Activated CD8-positive, alpha-beta memory T cell treated with anti-CD3 and anti-CD28 coated beads, Interleukin-2, amount 50 U/mL, for 1 hour (primary cell): ENCODE results near the gene CYP1B1.
"Not testable (repeated sequence)": the region's sequence is repeated elsewhere in the genome, so short reads cannot be mapped to it uniquely, and the experiment has no call there.

ENCODE experiments used
- DNase-seq: peaks from one replicate; pipeline ENCODE4 v3.0.0-alpha.2; 2020; ENCODE audit errors: extremely low read depth

Gene CYP1B1

DNA sequence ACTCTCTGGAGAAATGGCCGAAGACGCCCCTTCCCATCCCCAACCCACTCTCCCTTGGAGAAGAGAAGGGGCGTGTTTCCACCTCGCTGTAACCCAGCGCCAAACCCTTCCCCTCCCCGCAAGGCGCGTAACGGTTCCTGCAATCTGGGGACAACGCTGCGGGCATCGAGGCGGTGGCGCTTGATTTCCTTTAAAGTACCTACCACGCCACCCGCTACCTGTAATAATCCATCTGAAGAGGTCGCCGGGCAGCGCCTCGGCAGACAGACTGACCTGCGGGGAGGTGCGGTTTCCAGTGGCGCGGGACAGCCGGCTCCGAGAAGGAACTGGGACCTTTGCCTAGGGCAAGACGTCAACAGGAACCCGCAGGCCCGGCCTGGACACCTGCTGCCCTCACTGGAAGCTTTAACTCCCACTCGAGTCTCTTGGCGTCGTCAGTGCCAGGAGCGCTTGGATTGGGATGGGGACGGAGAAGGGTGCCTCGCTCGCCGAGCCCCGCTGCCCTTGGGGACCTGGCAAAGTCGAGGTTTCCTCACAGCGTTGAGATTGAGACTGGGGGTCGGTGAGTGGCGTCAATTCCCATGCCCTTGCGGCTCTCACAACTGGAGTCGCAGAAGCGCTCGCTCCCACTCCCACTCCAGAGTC is at the start of gene CYP1B1:
Gene CYP1B1, minus strand, starts transcription at position 645 of the 645 bp plus-strand sequence. CDS start 763 bp downstream, outside the sequence.
- DNase-seq = no peak

DNA sequence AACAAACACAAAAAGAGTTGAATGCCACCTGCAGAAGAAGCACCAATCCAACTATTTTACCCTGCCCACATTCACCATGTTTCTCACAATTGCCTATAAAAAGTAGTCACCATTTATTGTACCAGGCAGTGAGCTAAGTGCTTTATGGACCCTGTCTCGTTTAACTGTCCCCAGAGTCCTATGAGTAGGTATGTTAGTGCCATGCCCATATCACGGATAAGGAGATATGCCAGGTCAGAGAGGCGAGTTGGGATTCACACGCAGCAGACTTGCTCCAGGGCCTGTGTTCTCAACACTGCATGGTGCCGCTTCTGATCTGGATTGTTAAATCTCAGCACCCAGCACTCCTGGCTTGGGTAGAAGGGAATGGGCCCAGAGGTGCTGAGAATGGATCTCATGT is 49.1 kb upstream of the CYP1B1 start:
- no peak for DNase-seq

DNA sequence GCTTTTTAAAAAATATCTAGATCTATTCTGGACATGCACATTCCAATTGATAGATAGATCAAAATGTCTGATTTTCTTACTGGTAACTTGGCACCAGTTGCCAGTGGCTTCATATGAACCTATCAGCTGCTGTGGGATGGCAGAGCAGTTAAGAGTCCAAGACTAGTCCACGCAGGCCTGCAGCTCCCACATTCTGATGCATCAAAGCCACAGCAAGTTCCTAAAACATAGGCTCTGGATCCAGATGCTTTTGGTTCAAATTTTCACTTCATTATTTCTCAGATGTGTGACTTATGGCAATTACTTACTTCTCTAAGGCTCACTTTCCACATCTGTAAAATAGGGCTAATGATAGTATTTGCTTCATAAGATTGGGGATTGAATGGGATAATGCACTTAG is 48.0 kb upstream of the CYP1B1 start:
- no peak for DNase-seq

DNA sequence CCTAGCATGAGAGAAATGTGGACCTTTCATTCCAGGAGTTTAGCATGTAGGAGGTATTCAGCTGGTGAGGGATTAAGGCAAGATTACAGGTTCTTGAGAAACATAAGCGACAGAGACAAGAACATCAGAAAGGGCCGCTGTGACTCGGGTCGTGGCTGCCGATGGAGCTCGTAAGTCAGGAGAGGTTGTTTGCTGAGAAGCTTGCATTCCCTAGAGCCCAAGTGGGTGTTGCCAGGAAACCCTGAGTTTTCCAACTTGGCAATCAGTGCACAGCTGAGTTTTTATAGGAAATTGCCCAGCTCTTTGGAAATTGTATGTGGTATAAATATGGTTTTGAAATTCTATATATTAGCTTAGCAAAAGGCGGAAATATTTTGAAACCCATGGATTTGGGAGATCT is 46.4 kb upstream of the CYP1B1 start:
- no peak for DNase-seq

DNA sequence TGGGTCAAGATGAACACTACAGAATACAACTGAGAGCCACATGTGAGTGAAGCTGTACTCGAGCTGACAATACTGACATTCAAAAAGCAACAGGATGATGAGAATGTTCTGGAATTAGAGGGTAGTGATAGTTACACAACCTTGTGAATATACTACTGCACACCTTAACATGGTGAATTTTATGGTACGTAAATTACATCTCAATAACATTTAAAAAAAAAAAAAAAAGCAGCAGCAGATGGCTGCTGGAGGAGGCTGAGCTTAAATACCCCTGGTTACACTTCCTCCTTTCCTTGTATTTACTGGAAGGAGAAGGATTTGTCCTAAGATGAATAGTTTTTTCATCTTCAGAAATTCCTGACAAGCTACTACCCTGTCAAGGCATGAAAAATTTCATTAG is 45.5 kb upstream of the CYP1B1 start:
- no peak for DNase-seq

DNA sequence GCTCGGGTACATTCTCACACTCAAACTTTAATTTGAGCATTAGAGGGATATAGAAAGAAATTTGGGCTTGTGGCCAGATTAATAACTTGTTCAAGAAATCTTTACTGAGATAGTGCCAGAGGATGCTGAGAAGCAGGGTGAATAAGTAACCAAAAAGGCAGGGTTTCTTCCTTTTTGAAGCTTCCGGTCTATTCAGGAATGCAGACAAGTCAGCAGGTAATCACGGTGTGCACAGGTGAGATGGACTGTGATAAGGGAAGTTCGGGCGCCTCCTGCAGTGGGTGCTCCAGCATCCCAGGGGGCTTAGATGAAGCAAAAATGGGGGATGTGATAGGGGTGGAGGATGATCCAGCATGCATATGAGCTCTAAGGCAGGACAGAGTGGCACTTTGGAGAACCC is 44.9 kb upstream of the CYP1B1 start:
- DNase-seq = no peak

DNA sequence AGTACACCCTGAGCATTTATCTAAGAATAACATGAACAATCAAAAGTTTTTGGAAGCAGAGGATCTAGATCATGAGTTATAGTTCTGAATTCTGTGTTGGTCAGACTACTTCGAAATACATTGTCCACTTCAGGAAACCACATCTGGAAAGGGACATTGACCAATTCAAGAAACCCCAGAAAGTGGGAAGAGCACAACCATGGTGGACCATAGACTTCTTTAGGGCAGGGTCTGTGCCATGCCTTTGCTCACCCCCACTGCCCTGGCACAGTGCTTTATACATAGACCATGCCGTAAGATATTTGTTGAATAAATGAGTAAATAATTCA is 44.3 kb upstream of the CYP1B1 start:
- no peak for DNase-seq

DNA sequence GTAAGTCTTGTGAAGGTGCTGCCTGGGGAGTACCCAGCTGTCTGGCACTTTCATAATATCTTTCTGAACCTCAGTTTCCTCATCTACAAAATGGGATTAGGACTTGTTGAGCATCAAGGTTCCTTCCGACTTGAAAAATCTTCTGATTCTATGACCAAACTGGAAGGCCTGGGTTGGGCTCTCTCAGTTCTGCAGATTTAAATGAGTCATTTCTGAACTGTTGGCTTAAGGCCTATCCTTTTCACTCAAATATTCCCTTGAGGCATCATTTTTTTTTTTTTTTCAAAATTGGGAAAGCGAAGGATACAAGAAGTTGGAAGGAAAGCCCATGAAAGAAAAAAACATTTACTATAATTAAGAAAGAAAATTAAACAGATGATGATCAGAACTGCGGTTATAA is 40.8 kb upstream of the CYP1B1 start:
- no peak for DNase-seq

DNA sequence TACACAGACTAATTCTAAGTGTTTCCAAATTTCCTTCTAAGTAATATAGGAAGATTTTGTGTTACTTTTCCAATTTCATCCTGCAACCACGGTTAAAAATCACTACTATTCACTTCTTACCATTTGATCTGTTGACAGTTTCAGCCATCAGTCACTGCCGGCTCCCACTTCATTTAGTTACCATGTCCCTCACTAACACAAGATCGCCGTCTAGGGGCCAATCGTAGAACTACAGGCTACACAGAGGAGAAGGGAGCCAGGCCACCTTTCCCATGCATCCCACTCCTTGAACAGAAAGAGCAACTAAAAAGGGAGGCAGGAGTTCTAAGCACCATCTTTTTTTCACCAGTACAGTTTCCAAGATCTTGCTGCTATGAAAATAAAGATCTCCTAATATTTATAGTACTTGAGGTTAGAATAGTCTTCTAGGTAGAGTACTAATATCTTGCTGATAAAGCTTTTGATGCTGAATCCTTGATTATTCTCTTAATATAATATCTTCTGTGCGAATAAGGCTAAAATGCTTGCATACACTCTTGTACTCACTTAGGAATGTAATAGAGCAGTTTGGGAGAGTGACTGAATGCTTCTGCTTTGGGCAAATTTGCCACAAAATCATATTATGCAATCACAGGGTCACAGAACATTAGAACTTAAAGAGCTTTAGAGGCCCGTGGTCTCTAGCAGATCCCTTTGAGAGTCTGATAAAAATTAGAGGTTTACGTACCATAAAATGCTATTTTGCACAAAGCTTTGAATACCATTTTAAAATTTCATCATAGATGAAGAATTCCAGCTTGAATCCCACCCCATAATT is 39.5 kb upstream of the CYP1B1 start:
- DNase-seq = no peak

DNA sequence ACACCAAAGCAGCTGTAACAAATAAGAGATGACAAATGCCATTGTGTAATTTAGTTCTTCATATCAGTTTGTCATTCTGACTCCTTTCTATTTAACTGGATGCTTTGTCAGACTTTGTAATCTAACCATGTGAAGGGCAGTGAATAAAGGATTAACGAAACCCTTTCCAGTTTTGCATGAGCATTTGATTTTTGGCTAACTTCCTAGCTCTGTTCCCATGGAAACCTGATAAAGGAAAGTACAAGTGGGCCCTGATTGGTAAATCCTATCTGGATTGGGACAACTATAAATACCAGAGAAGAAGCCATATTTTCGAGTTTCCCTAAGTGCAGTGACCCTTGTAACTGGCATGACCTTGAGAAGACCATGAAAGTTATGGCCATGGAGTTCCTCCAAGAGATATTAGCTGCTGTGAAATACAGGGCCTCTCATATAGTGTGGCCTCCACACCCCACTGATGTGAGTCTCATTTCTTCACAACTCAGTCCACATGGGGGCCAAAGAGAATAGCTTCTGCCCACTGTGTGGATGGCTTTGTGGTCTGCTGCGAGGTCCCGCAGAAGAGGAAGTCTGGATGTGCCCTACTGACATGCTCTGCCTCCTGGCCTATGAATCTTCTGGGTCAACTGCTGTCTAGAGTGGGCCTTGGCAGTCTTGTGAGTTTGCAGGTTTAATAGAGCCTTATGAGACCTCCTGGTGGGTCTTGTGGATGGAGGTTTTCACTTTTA is 38.2 kb upstream of the CYP1B1 start:
- DNase-seq = no peak

DNA sequence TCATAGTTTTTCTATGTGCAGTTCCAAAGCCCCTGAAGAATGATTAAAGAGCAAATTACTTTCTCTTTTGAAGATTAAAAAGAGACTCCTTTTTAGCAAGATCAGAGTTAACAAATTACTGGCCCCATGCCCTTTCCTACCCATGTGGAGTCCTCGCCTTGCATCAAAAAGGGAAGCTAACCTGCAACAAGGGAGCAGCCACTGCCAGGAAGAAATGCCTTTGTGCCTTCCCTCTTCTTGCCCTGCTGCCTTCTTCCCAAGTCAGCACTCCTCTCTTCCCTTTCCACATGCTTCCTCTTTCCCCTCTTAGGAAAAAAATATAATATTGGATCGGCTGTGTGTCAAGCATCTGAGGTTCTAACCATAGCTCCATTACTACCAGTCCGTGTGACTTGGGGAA is 37.1 kb upstream of the CYP1B1 start:
- DNase-seq = no peak

DNA sequence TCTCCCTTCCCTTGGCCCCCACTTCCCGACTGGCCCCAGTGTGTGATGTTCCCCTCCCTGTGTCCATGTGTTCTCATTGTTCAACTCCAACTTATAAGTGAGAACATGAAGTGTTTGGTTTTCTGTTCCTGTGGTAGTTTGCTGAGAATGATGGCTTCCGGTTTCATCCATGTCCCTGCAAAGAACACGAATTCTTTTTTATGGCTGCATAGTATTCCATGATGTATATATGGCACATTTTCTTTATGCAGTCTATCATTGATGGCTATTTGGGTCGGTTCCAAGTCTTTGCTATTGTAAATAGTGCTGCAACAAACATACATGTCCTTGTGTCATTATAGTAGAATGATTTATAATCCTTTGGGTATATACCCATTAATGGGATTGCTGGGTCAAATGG is 35.4 kb upstream of the CYP1B1 start:
- DNase-seq = not testable (repeated sequence)

DNA sequence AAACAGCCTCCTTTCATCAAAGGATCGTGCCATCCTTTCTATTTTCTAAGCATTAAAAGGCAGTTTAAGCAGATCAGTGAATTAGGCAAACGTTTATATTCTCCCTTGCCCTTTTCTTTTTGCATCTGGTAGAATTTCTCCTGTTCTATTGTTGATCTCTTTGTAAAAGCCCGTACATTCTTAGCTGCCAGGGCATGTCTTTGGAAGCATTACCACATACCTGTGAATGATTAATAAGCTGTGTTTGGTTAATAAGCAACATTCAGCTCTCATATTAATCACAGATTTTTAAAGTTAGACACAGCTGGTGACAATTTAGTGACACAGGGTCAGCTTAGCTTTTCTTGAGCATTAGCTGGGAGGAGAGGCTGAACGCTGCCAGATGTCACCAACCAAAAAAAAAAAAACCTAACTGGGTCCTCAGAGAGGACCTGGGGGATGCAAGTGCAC is 33.8 kb upstream of the CYP1B1 start:
- no peak for DNase-seq

DNA sequence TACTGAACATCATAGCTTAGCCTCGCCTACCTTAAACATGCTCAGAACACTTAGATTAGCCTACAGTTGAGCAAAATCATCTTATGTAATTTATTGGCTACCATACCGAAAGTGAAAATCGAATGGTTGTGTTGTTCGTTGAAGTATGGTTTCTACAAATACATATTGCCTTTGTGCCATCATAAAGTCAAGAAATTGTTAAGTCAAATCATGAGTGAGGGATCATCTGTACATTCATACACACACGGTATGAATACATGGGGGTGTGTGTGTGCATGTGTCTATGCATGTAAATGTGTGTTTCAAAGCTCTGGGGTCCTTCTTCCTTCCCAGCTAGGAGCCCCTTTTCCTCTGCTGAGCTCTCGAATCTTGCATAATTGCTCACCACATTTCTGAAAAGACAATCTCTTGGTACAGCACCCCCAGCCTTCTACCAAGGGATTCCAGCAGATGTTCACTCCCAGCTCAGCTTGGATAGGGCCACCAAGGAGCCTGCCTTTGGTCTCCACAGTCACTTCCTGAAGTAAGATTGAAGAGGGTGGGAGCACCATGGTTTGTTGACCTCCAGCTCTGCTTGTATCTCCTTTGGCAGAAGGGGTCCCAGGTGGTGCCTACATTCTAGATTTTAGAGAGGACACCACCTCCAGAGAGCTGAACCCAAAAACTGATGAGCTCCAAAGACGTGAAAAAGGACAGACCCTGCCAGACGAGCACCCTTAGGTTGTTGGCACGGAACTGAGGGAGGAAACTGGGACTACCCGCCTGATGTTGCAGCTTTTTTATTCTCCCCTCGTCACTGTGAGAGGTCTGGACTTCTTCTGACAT is 33.2 kb upstream of the CYP1B1 start:
- no peak for DNase-seq

DNA sequence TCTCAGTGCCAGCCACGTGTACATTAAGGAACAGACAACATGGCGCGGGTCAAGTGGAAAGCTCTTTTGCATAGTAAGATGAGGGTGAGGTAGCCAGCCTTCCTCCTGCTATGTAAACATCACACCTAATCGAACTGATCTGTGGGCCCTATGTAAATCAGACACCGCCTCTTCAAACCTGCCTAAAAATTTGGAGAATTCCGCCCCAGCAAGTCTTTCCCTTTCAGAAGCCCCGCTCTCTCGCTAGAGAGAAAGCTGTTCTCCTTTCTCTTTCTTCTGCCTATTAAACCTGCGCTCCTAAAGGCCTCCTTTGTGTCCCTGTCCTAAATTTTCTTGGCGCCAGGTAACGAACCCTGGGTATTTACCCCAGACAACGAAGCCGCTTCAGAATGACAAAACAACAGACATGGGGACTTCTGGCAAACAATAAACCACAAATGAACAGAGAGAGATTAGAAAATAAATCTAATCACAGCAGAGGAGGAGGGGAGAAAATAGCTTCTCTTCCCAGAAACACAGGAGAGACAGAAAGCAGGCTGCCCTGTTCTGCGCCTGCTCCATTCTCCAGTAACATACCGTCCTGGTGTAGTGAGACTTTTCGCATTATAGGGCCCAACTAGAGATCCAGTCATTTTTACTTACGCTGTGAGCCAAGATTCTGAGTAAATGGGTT is 31.9 kb upstream of the CYP1B1 start:
- DNase-seq = no peak

DNA sequence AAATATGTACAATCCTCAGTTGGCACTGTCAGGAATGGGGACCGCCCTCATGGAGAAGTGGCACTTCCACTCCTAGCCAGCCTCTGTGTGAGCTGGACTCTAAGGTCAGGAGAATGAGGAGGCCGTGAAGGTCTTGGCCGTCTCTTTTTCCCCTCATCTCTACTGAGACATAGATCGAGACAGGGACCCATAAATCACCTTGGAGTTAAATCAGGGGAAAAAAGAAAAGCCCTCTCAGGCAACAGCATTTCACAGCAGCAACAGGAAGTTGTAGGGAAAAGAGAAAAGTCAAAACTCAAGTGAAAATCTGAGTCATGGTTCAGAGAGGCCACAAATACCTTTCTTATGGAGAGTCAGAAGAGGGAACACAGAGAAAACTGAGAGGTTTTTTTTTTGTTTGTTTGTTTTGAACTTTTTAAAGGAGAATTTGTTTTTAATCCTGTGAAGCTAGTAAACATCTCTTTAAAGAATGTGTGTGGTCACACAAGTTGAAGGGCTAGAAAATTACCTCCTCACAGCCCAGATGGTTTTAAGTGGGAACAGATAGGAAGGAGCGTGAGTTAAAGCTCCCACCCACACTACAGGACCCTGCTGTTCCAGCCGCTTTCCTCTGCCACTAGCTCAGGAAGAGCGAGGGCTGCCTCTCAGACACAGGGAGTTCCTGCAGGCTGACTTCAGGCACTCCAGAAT is 30.6 kb upstream of the CYP1B1 start:
- no peak for DNase-seq

DNA sequence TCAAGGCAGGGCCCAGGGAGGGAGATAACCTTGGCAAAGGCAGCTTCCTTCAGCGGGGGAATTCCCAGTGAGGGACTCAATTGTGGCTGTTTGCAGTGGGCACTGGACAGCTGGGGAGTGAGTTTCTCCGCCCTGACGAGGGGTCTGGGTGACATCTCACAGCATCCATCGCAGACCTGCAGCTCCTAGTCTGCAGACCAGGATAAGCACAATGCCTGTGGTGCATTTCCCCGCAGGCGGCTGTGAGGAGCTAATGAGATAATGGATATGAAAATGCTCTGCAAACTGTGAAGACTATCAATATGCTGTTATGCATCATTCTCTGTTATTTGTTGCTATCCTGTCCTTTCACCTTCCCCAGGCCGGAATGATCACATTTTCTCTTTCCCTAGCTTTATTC is 30.0 kb upstream of the CYP1B1 start:
- no peak for DNase-seq

DNA sequence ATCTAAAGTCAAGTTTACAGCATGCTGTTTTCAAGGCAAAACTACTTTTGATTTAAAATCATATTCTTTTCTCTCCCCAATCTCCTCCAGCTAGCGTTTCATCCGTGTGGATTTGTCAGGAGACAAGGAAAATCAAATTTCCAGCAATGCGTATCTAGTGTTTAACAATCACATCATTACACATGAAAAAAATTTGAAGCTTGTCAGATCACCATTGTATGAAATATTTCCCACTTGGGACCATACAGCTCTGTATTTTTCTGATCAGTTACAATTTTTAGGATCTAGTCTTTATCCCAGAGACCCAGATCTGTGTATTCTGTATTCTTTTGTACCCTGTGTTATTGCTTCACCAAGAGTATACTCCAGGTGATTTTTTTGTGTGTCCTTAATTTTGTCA is 28.6 kb upstream of the CYP1B1 start:
- no peak for DNase-seq

DNA sequence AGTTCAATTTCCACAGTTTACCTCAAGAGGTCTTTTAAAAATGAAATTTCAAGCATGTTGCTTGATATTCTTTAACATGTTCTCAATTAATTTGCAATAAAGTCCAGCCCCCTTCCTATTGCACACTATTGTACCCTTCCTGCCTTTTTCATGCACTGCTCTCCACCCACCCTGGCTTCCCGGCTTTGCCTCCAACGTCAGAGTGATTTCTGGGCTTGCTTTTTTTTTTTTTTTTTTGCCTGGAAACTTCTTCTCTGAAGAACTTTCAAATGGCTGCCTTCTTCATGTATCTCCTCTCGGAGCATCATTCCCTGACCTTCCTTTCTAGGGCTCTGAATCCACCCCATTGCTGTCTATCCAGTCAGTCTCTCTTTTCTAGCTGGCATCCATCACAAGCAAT is 24.4 kb upstream of the CYP1B1 start:
- DNase-seq = no peak

DNA sequence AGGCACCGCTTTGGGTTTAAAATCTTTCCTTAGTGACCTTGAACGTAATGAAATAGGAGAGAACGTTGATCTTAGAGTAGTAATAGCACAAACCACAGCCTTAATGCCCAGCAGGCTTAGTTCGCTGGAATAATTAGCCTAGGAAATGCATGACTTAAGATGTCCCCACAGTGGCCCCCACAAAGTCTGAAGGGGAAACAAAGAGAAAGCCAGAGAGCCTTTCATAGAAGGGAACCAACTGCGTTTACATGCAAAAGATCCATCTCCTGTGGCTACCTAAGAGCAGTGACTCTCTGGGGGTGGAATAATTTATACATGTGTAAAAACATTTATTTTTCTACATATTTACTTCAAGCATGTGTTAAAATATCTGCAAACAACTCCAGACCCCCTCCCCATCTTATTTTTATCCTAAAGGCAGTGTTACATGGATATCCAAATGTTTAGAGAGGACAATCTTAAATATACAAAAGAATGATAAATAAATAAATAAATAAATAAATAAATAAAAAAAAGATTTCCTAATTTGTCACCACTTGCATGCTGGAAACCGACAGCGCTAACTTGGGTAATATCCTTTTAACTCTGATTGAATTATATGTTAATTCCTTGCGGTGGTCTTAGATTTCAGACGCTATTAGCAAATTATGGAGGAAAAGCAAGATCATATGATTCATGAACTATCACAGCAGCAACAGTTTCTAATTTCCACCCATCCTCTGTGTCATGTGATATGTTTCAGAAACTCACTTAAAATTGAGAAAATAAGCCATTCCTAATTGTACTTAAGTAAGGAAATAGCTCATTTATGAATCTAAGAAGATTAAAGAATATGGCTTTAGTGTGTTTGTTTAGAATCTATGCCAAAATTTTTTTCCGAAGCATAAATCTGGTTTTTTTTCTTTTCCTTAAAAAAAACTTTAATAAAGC is 23.4 kb upstream of the CYP1B1 start:
- DNase-seq = no peak
